ENCODE data around the gene TMEM45A. TPM values are rescaled to one million over a fixed set of nuclear protein-coding genes. Genes with fewer than 3 reads are reported as not detected.

The TMEM45A gene
- total RNA-seq, 2 experiments from 2014 or later = 0.10 TPM; not detected in 1

DNA sequence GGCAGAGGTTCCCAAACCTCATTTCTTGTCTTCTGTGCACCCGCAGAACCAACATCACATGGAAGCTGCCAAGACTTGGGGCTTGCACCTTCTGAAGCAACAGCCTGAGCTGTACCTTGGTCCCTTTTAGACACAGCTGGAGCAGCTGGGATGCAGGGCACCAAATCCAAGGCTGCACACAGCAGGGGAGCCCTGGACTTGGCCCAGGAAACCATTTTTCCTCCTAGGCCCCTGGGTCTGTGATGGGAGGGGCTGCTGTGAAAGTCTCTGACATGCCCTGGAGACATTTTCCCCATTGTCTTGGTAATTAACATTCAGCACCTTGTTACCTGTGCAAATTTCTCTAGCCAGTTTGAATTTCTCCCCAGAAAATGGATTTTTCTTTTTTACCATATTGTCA is 33.6 kb upstream of the TMEM45A start:
- Histone ChIP-seq H3K27ac (ENCODE audit: low read depth, low read length, poor library complexity, severe bottlenecking) (no peak overlapping the region), H3K4me2 (ENCODE audit: low read length) (no peak overlapping the region), H3K36me3 (ENCODE audit: insufficient read depth, low read length) (no peaks in the 10 kb centered on the region), H3K9me2 (ENCODE audit: insufficient read depth, low read length) (no peaks in the 10 kb centered on the region), H3K9me3 (ENCODE audit: low read length) (no peaks in the 10 kb centered on the region), H4K20me1 (ENCODE audit: insufficient read depth, low read length) (no peaks in the 10 kb centered on the region), H2AFZ (ENCODE audit: low read length) (no peak overlapping the region), H3K4me1 (ENCODE audit: insufficient read depth, low read length, poor library complexity, severe bottlenecking) (peaks cover 16% of the 10 kb centered on the region), H3K79me2 (ENCODE audit: insufficient read depth, low read depth, low read length) (no peaks in the 10 kb centered on the region), H3K4me3 (ENCODE audit: low read depth, low read length, poor library complexity, severe bottlenecking) (no peak overlapping the region)
- CTCF ChIA-PET (ENCODE audit: unreplicated experiment) = no interaction called here
- DNase-seq (ENCODE audit: low spot score) = no peak
- POLR2A ChIA-PET = no interaction called here
- BruUV-seq (replicated peaks) = no TSS peak
- intact Hi-C loops (cut with micrococcal nuclease; ENCODE audit: unreplicated experiment) = no loop called here
- TF ChIP-seq, protein P1, sequence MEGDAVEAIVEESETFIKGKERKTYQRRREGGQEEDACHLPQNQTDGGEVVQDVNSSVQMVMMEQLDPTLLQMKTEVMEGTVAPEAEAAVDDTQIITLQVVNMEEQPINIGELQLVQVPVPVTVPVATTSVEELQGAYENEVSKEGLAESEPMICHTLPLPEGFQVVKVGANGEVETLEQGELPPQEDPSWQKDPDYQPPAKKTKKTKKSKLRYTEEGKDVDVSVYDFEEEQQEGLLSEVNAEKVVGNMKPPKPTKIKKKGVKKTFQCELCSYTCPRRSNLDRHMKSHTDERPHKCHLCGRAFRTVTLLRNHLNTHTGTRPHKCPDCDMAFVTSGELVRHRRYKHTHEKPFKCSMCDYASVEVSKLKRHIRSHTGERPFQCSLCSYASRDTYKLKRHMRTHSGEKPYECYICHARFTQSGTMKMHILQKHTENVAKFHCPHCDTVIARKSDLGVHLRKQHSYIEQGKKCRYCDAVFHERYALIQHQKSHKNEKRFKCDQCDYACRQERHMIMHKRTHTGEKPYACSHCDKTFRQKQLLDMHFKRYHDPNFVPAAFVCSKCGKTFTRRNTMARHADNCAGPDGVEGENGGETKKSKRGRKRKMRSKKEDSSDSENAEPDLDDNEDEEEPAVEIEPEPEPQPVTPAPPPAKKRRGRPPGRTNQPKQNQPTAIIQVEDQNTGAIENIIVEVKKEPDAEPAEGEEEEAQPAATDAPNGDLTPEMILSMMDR (conservative IDR thresholded peaks at IDR 0.05; ENCODE audit: low read length) = no peak
- no peak for TF ChIP-seq EZH2phosphoT487 (IDR thresholded peaks at IDR 0.05; ENCODE audit: borderline replicate concordance, low read depth, low read length)

DNA sequence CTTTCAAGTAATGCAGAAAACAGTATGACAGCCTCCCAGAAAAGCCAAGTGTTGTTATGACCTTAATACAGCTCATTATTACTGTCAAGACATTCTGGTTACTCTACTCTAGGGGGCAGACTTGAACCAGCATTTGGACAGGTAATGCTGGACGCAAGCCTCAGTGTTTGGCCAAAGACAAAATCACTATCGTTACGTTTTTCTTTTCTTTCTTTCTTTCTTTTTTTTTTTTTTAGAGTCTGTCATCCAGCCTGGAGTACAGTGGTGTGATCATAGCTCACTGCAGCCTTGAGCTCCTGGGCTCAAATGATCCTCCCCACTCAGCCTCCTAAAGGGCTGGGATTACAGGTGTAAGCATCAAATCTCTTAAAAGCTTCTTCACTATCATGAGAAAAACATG is 29.4 kb upstream of the TMEM45A start:
- H3K9me2 ChIP-seq (ENCODE audit: insufficient read depth, low read length) = no peaks in the 10 kb centered on the region
- H3K4me1 ChIP-seq (ENCODE audit: insufficient read depth, low read length, poor library complexity, severe bottlenecking) = no peaks in the 10 kb centered on the region
- H3K79me2 ChIP-seq (ENCODE audit: insufficient read depth, low read depth, low read length) = no peaks in the 10 kb centered on the region
- no peak overlapping the region for H2AFZ ChIP-seq (ENCODE audit: low read length)
- DNase-seq (ENCODE audit: low spot score) = peak; percentile 49
- ChIA-PET CTCF (ENCODE audit: unreplicated experiment) (interaction anchor here (0.5 to 0.6 kb wide), 2 partner anchors 109 to 114 kb away, joined by 3 read pairs; no protein-coding TSS in a partner anchor), POLR2A (interaction anchor here (0.6 to 0.9 kb wide), 3 partner anchors 14 to 506 kb away, joined by 3 to 10 read pairs (median 3); no protein-coding TSS in a partner anchor)
- BruUV-seq (replicated peaks) = no TSS peak
- no peak for TF ChIP-seq EZH2phosphoT487 (IDR thresholded peaks at IDR 0.05; ENCODE audit: borderline replicate concordance, low read depth, low read length)
- TF ChIP-seq, protein P1 (conservative IDR thresholded peaks at IDR 0.05; ENCODE audit: low read length) = peak; percentile 80
- H3K36me3 ChIP-seq (ENCODE audit: insufficient read depth, low read length) = no peaks in the 10 kb centered on the region
- no peaks in the 10 kb centered on the region for H4K20me1 ChIP-seq (ENCODE audit: insufficient read depth, low read length)
- H3K4me2 ChIP-seq (ENCODE audit: low read length) = no peak overlapping the region
- H3K4me3 ChIP-seq (ENCODE audit: low read depth, low read length, poor library complexity, severe bottlenecking) = no peak overlapping the region
- no peak overlapping the region for H3K27ac ChIP-seq (ENCODE audit: low read depth, low read length, poor library complexity, severe bottlenecking)
- intact Hi-C loops (cut with micrococcal nuclease; ENCODE audit: unreplicated experiment) = loop anchor here (1.0 to 10.0 kb wide), 2 partner anchors 127 to 332 kb away; no protein-coding TSS in a partner anchor
- H3K9me3 ChIP-seq (ENCODE audit: low read length) = peaks cover 2% of the 10 kb centered on the region; the same call in 1 of the 2 replicates

DNA sequence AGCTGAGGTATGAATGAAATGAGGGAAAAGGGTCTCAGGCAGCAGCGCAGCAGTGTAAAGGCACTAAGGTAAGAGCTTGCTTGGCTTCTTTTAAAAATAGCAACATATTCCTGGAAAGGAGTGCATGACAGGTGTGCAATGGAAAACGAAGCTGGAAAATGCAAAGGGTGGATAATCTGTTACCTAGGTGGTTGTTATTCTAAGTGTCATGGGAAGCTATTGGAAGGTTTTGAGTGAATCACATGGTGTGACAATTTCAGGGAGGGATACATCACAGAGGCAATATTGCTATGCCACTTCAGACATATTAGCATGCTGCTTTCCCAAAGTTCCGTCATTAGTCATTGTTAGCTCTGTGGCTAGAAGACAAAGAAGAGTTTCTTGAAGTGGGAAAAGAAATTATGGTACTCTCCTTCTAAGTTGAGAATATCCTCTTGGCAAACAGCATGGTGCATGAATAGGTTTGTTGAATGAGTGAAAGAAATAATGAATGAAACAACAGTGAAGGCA is 28.7 kb upstream of the TMEM45A start:
- Histone ChIP-seq H2AFZ (ENCODE audit: low read length) (no peak overlapping the region), H3K36me3 (ENCODE audit: insufficient read depth, low read length) (no peaks in the 10 kb centered on the region), H3K79me2 (ENCODE audit: insufficient read depth, low read depth, low read length) (no peaks in the 10 kb centered on the region), H3K4me2 (ENCODE audit: low read length) (no peak overlapping the region), H4K20me1 (ENCODE audit: insufficient read depth, low read length) (no peaks in the 10 kb centered on the region), H3K4me1 (ENCODE audit: insufficient read depth, low read length, poor library complexity, severe bottlenecking) (no peaks in the 10 kb centered on the region), H3K27ac (ENCODE audit: low read depth, low read length, poor library complexity, severe bottlenecking) (no peak overlapping the region), H3K9me3 (ENCODE audit: low read length) (peaks cover 9% of the 10 kb centered on the region; the same call in 1 of the 2 replicates), H3K9me2 (ENCODE audit: insufficient read depth, low read length) (no peaks in the 10 kb centered on the region), H3K4me3 (ENCODE audit: low read depth, low read length, poor library complexity, severe bottlenecking) (no peak overlapping the region)
- ChIA-PET POLR2A (interaction anchor here (0.9 kb wide), 1 partner anchor 15 kb away, joined by 3 read pairs; no protein-coding TSS in a partner anchor), CTCF (ENCODE audit: unreplicated experiment) (interaction anchor here (0.6 kb wide), 1 partner anchor 110 kb away, joined by 3 read pairs; no protein-coding TSS in a partner anchor)
- intact Hi-C loops (cut with micrococcal nuclease; ENCODE audit: unreplicated experiment) = loop anchor here (1.0 to 10.0 kb wide), 2 partner anchors 127 to 331 kb away; no protein-coding TSS in a partner anchor
- no peak for TF ChIP-seq EZH2phosphoT487 (IDR thresholded peaks at IDR 0.05; ENCODE audit: borderline replicate concordance, low read depth, low read length)
- TF ChIP-seq, protein P1 (conservative IDR thresholded peaks at IDR 0.05; ENCODE audit: low read length) = no peak
- no peak for DNase-seq (ENCODE audit: low spot score)
- BruUV-seq (replicated peaks) = no TSS peak

Measured in OCI-LY7 (cell line).